Activated naive CD8-positive, alpha-beta T cell (primary cell): Measurements from ENCODE around the gene OTOP2.
A peak's percentile ranks its signal among the peaks of the same experiment; 100 is the strongest.
"Not testable (repeated sequence)": the region's sequence is repeated elsewhere in the genome, so short reads cannot be mapped to it uniquely, and the experiment has no call there.

Source experiments
- H3K27ac Mint-ChIP-seq: one replicate; pipeline ENCODE4 v1.8.0; 2021; ENCODE audit warnings: mixed read lengths
- H3K27me3 Mint-ChIP-seq: one replicate; pipeline ENCODE4 v1.8.0; 2021; ENCODE audit warnings: mixed read lengths
- H3K36me3 Mint-ChIP-seq: one replicate; pipeline ENCODE4 v1.8.0; 2021; ENCODE audit warnings: mixed read lengths
- H3K4me1 Mint-ChIP-seq: one replicate; pipeline ENCODE4 v1.8.0; 2021; ENCODE audit warnings: low read depth, mixed read lengths
- H3K4me3 Mint-ChIP-seq: one replicate; pipeline ENCODE4 v1.8.0; 2021; ENCODE audit warnings: mild to moderate bottlenecking, mixed read lengths
- H3K9me3 Mint-ChIP-seq: one replicate; pipeline ENCODE4 v1.8.0; 2021; ENCODE audit warnings: low read depth, mixed read lengths

The OTOP2 gene

GRCh38 chr17:74892013-74892841 lies 31.8 kb upstream of the OTOP2 start:
- peaks cover 4% of the 10 kb centered on the region for H3K4me1 Mint-ChIP-seq
- H3K4me3 Mint-ChIP-seq: no peak overlapping the region
- H3K36me3 Mint-ChIP-seq: no peaks in the 10 kb centered on the region
- H3K27me3 Mint-ChIP-seq: peaks cover 24% of the 10 kb centered on the region
- no peak overlapping the region for H3K27ac Mint-ChIP-seq
- H3K9me3 Mint-ChIP-seq: no peaks in the 10 kb centered on the region

GRCh38 chr17:74892974-74893911 lies 30.8 kb upstream of the OTOP2 start, which contains the start of gene FADS6:
TSS of gene FADS6 (minus strand) at chr17:74893633. CDS start at chr17:74893595, 38 bp downstream.
- Mint-ChIP-seq H3K36me3 (no peaks in the 10 kb centered on the region), H3K9me3 (no peaks in the 10 kb centered on the region), H3K4me1 (peaks cover 4% of the 10 kb centered on the region), H3K4me3 (peak within 1 kb of the TSS; percentile 89), H3K27me3 (peaks cover 24% of the 10 kb centered on the region), H3K27ac (no peak within 1 kb of the TSS)

DNA sequence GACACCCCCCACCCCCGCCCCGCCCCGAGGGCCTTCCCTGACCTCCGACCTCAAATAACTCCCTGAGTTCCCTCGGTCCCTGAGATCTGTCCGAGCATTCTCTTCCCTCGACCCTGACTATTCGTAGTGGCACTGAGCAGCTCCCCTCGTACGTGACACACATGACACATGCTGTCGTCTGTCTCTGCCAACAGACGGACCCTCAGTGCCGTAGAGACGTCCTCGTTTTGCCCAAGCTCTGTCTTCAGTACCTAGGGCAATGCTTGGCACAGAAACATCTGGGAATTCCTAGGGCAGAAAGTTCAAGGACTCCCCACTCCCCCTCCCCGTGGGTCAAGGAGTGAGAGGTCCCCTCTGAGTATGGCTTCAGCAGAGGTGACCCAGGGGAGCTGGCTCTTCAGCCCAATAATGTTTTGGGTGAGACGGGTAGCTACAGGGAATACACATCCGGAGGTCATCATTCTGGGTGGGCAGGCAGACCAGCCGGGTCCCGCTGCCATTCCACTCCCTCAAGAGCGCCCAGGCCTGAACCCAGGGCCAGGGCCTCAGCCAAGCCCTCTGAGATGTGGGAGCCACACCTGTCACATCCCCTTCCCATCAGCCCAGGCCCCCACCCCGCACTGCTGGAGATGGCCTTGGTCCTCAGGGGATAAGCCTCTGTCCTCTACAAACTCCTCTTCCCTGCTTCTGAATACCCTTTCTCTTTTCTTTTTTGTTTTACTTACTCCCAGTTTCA lies 30.0 kb upstream of the OTOP2 start:
- no peaks in the 10 kb centered on the region for H3K36me3 Mint-ChIP-seq
- H3K4me1 Mint-ChIP-seq: peaks cover 4% of the 10 kb centered on the region
- H3K4me3 Mint-ChIP-seq: peak overlapping the region; percentile 89
- no peaks in the 10 kb centered on the region for H3K9me3 Mint-ChIP-seq
- H3K27ac Mint-ChIP-seq: no peak overlapping the region
- H3K27me3 Mint-ChIP-seq: peaks cover 24% of the 10 kb centered on the region

GRCh38 chr17:74898376-74898946 lies 25.6 kb upstream of the OTOP2 start:
- H3K27ac Mint-ChIP-seq: no peak overlapping the region
- no peaks in the 10 kb centered on the region for H3K36me3 Mint-ChIP-seq
- H3K4me3 Mint-ChIP-seq: no peak overlapping the region
- peaks cover 4% of the 10 kb centered on the region for H3K4me1 Mint-ChIP-seq
- peaks cover 18% of the 10 kb centered on the region for H3K27me3 Mint-ChIP-seq
- H3K9me3 Mint-ChIP-seq: no peaks in the 10 kb centered on the region

GRCh38 chr17:74900208-74900607 lies 23.9 kb upstream of the OTOP2 start:
- Mint-ChIP-seq H3K9me3 (no peaks in the 10 kb centered on the region), H3K27me3 (peaks cover 10% of the 10 kb centered on the region), H3K27ac (no peak overlapping the region), H3K4me1 (no peaks in the 10 kb centered on the region), H3K4me3 (no peak overlapping the region), H3K36me3 (no peaks in the 10 kb centered on the region)

GRCh38 chr17:74901353-74902135 lies 22.5 kb upstream of the OTOP2 start:
- Mint-ChIP-seq H3K9me3 (no peaks in the 10 kb centered on the region), H3K4me1 (no peaks in the 10 kb centered on the region), H3K27ac (no peak overlapping the region), H3K27me3 (peaks cover 4% of the 10 kb centered on the region), H3K36me3 (no peaks in the 10 kb centered on the region), H3K4me3 (no peak overlapping the region)

DNA sequence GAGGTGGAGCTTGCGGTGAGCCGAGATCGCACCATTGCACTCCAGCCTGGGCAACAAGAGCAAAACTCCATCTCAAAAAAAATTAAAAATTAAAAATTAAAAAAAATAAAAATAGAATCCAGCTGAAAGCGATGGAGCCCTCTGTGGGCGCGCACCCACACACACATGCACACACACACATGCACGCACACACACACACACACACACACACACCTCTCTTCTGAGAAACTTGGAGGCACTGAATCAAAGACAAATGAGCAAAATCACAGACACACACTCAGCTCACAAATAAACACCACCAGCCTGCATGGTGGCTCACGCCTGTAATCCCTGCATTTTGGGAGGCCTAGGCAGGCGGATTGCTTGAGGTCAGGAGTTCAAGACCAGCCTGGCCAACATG lies 21.0 kb upstream of the OTOP2 start:
- Mint-ChIP-seq H3K4me3 (no peak overlapping the region), H3K9me3 (no peaks in the 10 kb centered on the region), H3K36me3 (no peaks in the 10 kb centered on the region), H3K4me1 (no peaks in the 10 kb centered on the region), H3K27me3 (peaks cover 2% of the 10 kb centered on the region), H3K27ac (no peak overlapping the region)

DNA sequence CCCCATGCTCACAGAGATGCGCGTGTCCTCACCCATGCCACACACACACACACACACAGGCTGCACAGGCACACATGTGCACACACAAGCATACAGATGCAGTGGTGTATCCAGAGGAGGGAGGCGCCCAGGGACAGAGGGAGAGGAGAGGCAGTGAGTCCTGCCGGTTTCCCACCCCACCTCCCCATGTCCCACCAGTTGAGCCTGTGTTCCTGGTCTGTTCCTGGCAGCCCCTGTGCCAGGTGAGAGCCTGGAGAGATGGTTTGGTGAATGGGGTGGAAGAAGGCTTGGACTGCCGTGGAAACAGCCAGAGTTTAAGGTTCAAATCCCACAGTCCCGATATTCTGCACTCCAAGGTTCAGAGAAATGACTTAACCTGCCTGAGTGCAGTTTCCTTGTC lies 20.4 kb upstream of the OTOP2 start:
- Mint-ChIP-seq H3K36me3 (no peaks in the 10 kb centered on the region), H3K9me3 (no peaks in the 10 kb centered on the region), H3K4me3 (no peak overlapping the region), H3K4me1 (no peaks in the 10 kb centered on the region), H3K27ac (no peak overlapping the region), H3K27me3 (peaks cover 2% of the 10 kb centered on the region)

GRCh38 chr17:74904687-74905409 lies 19.2 kb upstream of the OTOP2 start:
- no peaks in the 10 kb centered on the region for H3K4me1 Mint-ChIP-seq
- H3K27ac Mint-ChIP-seq: no peak overlapping the region
- H3K27me3 Mint-ChIP-seq: peaks cover 2% of the 10 kb centered on the region
- H3K36me3 Mint-ChIP-seq: no peaks in the 10 kb centered on the region
- H3K4me3 Mint-ChIP-seq: no peak overlapping the region
- no peaks in the 10 kb centered on the region for H3K9me3 Mint-ChIP-seq

DNA sequence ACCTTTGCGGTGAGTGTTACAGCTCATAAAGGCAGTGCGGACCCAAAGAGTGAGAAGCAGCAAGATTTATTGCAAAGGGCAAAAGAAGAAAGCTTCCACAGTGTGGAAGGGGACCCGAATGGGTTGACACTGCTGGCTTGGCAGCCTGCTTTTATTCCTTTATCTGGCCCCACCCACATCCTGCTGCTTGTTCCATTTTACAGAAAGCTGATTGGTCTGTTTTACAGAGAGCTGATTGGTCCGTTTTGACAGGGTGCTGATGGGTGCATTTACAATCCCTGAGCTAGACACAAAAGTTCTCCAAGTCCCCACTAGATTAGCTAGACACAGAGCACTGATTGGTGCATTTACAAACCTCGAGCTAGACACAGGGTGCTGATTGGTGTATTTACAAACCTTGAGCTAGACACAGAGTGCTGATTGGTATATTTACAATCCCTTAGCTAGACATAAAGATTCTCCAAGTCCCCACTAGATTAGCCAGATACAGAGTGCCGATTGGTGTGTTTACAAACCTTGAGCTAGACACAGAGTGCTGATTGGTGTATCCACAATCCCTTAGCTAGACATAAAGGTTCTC lies 17.8 kb upstream of the OTOP2 start:
- H3K9me3 Mint-ChIP-seq, H3K4me1 Mint-ChIP-seq, H3K27me3 Mint-ChIP-seq, H3K36me3 Mint-ChIP-seq, H3K27ac Mint-ChIP-seq, H3K4me3 Mint-ChIP-seq: not testable (repeated sequence)

DNA sequence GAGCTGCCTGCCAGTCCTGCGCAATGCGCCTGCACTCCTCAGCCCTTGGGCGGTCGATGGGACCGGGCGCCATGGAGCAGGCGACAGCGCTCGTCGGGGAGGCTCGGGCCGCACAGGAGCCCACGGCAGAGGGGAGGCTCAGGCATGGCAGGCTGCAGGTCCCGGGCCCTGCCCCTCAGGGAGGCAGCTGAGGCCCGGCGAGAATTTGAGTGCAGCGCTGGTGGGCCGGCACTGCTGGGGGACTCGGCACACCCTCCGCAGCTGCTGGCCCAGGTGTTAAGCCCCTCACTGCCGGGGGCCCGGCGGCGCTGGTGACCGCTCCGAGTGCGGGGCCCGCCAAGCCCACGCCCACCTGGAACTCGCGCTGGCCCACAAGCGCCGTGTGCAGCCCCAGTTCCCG lies 17.1 kb upstream of the OTOP2 start:
- Mint-ChIP-seq H3K4me1 (no peaks in the 10 kb centered on the region), H3K27me3 (peaks cover 2% of the 10 kb centered on the region), H3K4me3 (no peak overlapping the region), H3K9me3 (no peaks in the 10 kb centered on the region), H3K36me3 (no peaks in the 10 kb centered on the region), H3K27ac (no peak overlapping the region)

DNA sequence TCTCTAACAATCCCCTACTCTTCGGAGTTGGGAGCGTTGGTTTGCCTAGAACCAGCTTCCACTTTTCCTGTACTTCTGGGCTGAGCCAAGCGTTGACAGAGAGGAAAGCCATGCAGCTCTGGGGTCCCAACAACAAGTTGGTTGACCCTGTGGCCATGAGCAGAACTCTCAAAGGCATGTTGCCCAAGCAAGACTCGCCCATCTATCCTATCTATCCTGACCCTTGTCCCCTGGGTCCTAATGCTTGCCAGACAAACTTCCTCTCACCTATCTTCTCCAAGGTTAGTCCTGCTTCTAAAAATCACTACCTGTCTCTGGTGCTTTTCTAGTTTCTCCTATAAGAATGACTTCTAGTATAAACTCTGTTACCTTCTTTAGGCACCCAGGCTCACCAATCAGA lies 15.0 kb upstream of the OTOP2 start:
- H3K9me3 Mint-ChIP-seq, H3K27ac Mint-ChIP-seq, H3K4me3 Mint-ChIP-seq, H3K36me3 Mint-ChIP-seq, H3K27me3 Mint-ChIP-seq, H3K4me1 Mint-ChIP-seq: not testable (repeated sequence)

- not testable (repeated sequence) for H3K9me3 Mint-ChIP-seq, H3K27ac Mint-ChIP-seq, H3K4me1 Mint-ChIP-seq, H3K36me3 Mint-ChIP-seq, H3K27me3 Mint-ChIP-seq, H3K4me3 Mint-ChIP-seq
Measured at GRCh38 chr17:74911423-74911822, 12.7 kb upstream of the OTOP2 start.
